ENCODE results near the gene NPNT.

The NPNT gene

GRCh38 chr4:105950701-105951100 lies 55.4 kb downstream of the NPNT start:
- in situ Hi-C loops (cut with HindIII; ENCODE audit: low sequenced_read_pairs), result no loop called here
- H3K4me3 ChIP-seq (ENCODE audit: low read depth, low read length), result no peak overlapping the region

GRCh38 chr4:105951198-105951597 lies 55.9 kb downstream of the NPNT start:
- in situ Hi-C loops (cut with HindIII; ENCODE audit: low sequenced_read_pairs), result no loop called here
- H3K4me3 ChIP-seq (ENCODE audit: low read depth, low read length), result no peak overlapping the region
- TF ChIP-seq CTCF (IDR thresholded peaks at IDR 0.05; ENCODE audit: low read depth, low read length), result no peak
- peak; percentile 12 for DNase-seq (ENCODE audit: low read depth, low spot score)

More at GRCh38 chr4:105950701-105951100, 55.4 kb downstream of the NPNT start:
- DNase-seq (ENCODE audit: low read depth, low spot score), result no peak
- no peak for TF ChIP-seq CTCF (IDR thresholded peaks at IDR 0.05; ENCODE audit: low read depth, low read length)

- TF ChIP-seq CTCF (IDR thresholded peaks at IDR 0.05; ENCODE audit: low read depth, low read length), result no peak
- no peak overlapping the region for H3K4me3 ChIP-seq (ENCODE audit: low read depth, low read length)
- no peak for DNase-seq (ENCODE audit: low read depth, low spot score)
- in situ Hi-C loops (cut with HindIII; ENCODE audit: low sequenced_read_pairs), result no loop called here
Observed at GRCh38 chr4:105952591-105952990, 57.3 kb downstream of the NPNT start.

- no peak for TF ChIP-seq CTCF (IDR thresholded peaks at IDR 0.05; ENCODE audit: low read depth, low read length)
- in situ Hi-C loops (cut with HindIII; ENCODE audit: low sequenced_read_pairs), result no loop called here
- H3K4me3 ChIP-seq (ENCODE audit: low read depth, low read length), result no peak overlapping the region
- DNase-seq (ENCODE audit: low read depth, low spot score), result no peak
Observed at GRCh38 chr4:105956569-105956968, 61.3 kb downstream of the NPNT start.

- H3K4me3 ChIP-seq (ENCODE audit: low read depth, low read length), result no peak overlapping the region
- in situ Hi-C loops (cut with HindIII; ENCODE audit: low sequenced_read_pairs), result no loop called here
- DNase-seq (ENCODE audit: low read depth, low spot score), result no peak
- no peak for TF ChIP-seq CTCF (IDR thresholded peaks at IDR 0.05; ENCODE audit: low read depth, low read length)
Observed at GRCh38 chr4:105957680-105958079, 62.4 kb downstream of the NPNT start.

- TF ChIP-seq CTCF (IDR thresholded peaks at IDR 0.05; ENCODE audit: low read depth, low read length), result no peak
- in situ Hi-C loops (cut with HindIII; ENCODE audit: low sequenced_read_pairs), result no loop called here
- no peak for DNase-seq (ENCODE audit: low read depth, low spot score)
- no peak overlapping the region for H3K4me3 ChIP-seq (ENCODE audit: low read depth, low read length)
Observed at GRCh38 chr4:105963461-105964400, 68.5 kb downstream of the NPNT start.

Measured in astrocyte of the spinal cord (primary cell).